ENCODE data around the gene TRHDE. TPM values are rescaled to one million over a fixed set of nuclear protein-coding genes. Genes with fewer than 3 reads are reported as not detected.

TRHDE gene
- total and polyA plus RNA-seq, 2 of the 13 experiments (the other 11 are each of a cell fraction or from before 2014, with no cell fraction given): not detected

DNA sequence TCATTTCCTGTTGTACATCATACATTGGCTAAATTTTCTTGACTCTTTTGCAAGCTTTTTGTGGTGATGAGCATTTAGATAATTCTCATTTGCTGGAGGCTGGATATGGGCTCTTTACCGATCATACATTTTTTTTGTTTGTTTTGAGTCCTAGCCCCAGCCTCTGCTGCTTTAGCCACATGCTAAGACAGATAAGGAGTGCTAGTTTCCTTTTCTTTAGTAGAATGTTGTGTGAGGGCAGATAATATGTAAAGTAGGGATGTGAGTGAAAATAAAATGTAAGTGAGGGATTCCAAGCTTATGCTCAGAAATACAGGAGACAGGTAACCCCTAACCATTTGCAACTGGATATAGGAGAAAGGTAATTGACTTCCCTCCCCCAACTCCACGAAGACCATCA is 405.7 kb downstream of the TRHDE start:
- ChIA-PET CTCF (ENCODE audit: low intra/inter-chr PET ratio, low total read pairs) (no interaction called here), POLR2A (no interaction called here)
- intact Hi-C loops (cut with micrococcal nuclease; ENCODE audit: unreplicated experiment) (no loop called here), in situ Hi-C loops (cut with HindIII; ENCODE audit: extremely low pct_ligation_motif_present, low pct_unique_long_range_greater_than_20kb) (no loop called here)
- Histone ChIP-seq H4K20me1 (ENCODE audit: insufficient read depth, low read length) (no peaks in the 10 kb centered on the region), H3K9me3 (ENCODE audit: low read length) (peaks cover 12% of the 10 kb centered on the region), H3K27ac (ENCODE audit: extremely low read length, insufficient read depth, low read length) (no peak overlapping the region), H3K4me2 (ENCODE audit: low read depth, low read length) (no peak overlapping the region), H3K4me3 (replicated peaks in 1 of 3; ENCODE audit: insufficient read depth in 1 of 3, low read depth in 2 of 3, low read length in 3 of 3) (no peak overlapping the region), H3K36me3 (replicated peaks in 1 of 2; ENCODE audit: control insufficient read depth in 1 of 2, insufficient read depth in 2 of 2, low read length in 2 of 2) (no peaks in the 10 kb centered on the region), H3K9ac (ENCODE audit: insufficient read depth, low read depth, low read length) (no peak overlapping the region), H2AFZ (ENCODE audit: low read length) (no peak overlapping the region), H3K27me3 (ENCODE audit: control insufficient read depth in 1 of 2, insufficient read depth in 2 of 2, low read length in 2 of 2) (no peaks in the 10 kb centered on the region), H3K79me2 (ENCODE audit: insufficient read depth, low read length) (no peaks in the 10 kb centered on the region), H3K4me1 (ENCODE audit: insufficient read depth, low read length) (no peaks in the 10 kb centered on the region)
- ATAC-seq (no peak), DNase-seq (ENCODE audit: low spot score) (no peak), FAIRE-seq (no peak)
- WGBS (ENCODE audit: low lambda C conversion rate): 1% methylated on average over 2 of the region's 2 CpGs
- TF ChIP-seq POLR2G (IDR thresholded peaks at IDR 0.05; ENCODE audit: low read depth, low read length) (no peak), ZNF367 (CRISPR knock-in tag; IDR thresholded peaks at IDR 0.05; ENCODE audit: borderline replicate concordance) (no peak), XRCC5 (optimal IDR thresholded peaks at IDR 0.05; ENCODE audit: low read length) (no peak)
- TF ChIP-seq, protein P1, sequence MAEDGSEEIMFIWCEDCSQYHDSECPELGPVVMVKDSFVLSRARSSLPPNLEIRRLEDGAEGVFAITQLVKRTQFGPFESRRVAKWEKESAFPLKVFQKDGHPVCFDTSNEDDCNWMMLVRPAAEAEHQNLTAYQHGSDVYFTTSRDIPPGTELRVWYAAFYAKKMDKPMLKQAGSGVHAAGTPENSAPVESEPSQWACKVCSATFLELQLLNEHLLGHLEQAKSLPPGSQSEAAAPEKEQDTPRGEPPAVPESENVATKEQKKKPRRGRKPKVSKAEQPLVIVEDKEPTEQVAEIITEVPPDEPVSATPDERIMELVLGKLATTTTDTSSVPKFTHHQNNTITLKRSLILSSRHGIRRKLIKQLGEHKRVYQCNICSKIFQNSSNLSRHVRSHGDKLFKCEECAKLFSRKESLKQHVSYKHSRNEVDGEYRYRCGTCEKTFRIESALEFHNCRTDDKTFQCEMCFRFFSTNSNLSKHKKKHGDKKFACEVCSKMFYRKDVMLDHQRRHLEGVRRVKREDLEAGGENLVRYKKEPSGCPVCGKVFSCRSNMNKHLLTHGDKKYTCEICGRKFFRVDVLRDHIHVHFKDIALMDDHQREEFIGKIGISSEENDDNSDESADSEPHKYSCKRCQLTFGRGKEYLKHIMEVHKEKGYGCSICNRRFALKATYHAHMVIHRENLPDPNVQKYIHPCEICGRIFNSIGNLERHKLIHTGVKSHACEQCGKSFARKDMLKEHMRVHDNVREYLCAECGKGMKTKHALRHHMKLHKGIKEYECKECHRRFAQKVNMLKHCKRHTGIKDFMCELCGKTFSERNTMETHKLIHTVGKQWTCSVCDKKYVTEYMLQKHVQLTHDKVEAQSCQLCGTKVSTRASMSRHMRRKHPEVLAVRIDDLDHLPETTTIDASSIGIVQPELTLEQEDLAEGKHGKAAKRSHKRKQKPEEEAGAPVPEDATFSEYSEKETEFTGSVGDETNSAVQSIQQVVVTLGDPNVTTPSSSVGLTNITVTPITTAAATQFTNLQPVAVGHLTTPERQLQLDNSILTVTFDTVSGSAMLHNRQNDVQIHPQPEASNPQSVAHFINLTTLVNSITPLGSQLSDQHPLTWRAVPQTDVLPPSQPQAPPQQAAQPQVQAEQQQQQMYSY (CRISPR knock-in tag; IDR thresholded peaks at IDR 0.05): no peak
- no TSS peak for BruUV-seq (replicated peaks)

DNA sequence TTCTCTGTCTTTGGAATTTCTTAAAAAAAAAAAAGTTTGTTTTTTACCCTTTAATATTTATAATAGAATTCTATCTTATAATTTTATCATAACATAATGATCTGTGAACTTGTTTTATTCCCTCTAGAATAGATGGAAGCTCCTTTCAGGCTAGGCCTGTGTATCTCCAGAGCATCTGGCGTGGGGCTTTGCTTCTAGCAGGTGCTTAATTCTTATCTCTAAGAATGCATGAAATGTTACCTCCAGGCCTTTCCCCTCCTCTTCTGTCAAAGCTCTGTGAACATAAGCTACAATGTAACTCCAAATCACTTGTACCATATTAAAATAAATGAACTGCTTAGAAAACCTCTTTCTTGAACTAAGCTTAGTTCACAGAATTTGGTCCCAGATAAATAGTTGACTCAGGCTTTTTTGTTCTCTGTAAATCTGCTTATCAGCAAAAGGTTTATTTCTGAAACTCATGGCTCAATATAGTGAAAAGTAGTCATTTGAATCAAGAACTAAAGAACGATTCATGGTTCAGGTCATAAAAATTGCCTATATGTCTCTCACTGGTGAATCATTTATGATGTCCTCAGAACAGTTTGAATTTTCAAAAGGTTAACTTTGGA is 407.1 kb downstream of the TRHDE start:
- ATAC-seq (no peak), FAIRE-seq (no peak), DNase-seq (ENCODE audit: low spot score) (no peak)
- BruUV-seq (replicated peaks): no TSS peak
- in situ Hi-C loops (cut with HindIII; ENCODE audit: extremely low pct_ligation_motif_present, low pct_unique_long_range_greater_than_20kb) (no loop called here), intact Hi-C loops (cut with micrococcal nuclease; ENCODE audit: unreplicated experiment) (no loop called here)
- Histone ChIP-seq H2AFZ (ENCODE audit: low read length) (no peak overlapping the region), H4K20me1 (ENCODE audit: insufficient read depth, low read length) (no peaks in the 10 kb centered on the region), H3K9ac (ENCODE audit: insufficient read depth, low read depth, low read length) (no peak overlapping the region), H3K4me3 (replicated peaks in 1 of 3; ENCODE audit: insufficient read depth in 1 of 3, low read depth in 2 of 3, low read length in 3 of 3) (no peak overlapping the region), H3K27me3 (ENCODE audit: control insufficient read depth in 1 of 2, insufficient read depth in 2 of 2, low read length in 2 of 2) (no peaks in the 10 kb centered on the region), H3K4me1 (ENCODE audit: insufficient read depth, low read length) (no peaks in the 10 kb centered on the region), H3K4me2 (ENCODE audit: low read depth, low read length) (no peak overlapping the region), H3K36me3 (replicated peaks in 1 of 2; ENCODE audit: control insufficient read depth in 1 of 2, insufficient read depth in 2 of 2, low read length in 2 of 2) (no peaks in the 10 kb centered on the region), H3K27ac (ENCODE audit: extremely low read length, insufficient read depth, low read length) (no peak overlapping the region), H3K79me2 (ENCODE audit: insufficient read depth, low read length) (no peaks in the 10 kb centered on the region), H3K9me3 (ENCODE audit: low read length) (peaks cover 17% of the 10 kb centered on the region)
- WGBS (ENCODE audit: low lambda C conversion rate): 13% methylated on average over 2 of the region's 2 CpGs
- CTCF ChIA-PET (ENCODE audit: low intra/inter-chr PET ratio, low total read pairs): no interaction called here
- TF ChIP-seq MAFF (IDR thresholded peaks at IDR 0.05; ENCODE audit: low read depth, low read length): peak; percentile 60; the same call in 1 of the 2 replicates
- TF ChIP-seq, protein P2, sequence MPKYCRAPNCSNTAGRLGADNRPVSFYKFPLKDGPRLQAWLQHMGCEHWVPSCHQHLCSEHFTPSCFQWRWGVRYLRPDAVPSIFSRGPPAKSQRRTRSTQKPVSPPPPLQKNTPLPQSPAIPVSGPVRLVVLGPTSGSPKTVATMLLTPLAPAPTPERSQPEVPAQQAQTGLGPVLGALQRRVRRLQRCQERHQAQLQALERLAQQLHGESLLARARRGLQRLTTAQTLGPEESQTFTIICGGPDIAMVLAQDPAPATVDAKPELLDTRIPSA (CRISPR knock-in tag; IDR thresholded peaks at IDR 0.05; ENCODE audit: borderline replicate concordance): no peak
- peak in 1 of 2 experiments; percentile 54; a peak in 2 of 4 replicates for TF ChIP-seq MAFK (conservative IDR thresholded peaks at IDR 0.05 in 1 of 2, IDR thresholded peaks at IDR 0.05 in 1 of 2; ENCODE audit: low read length in 2 of 2)
- POLR2A ChIA-PET: no interaction called here
